ENCODE measurements around the gene MPP1.

The MPP1 gene

GRCh38 chrX:154738011-154738738 is 67.1 kb downstream of the MPP1 start:
- no peak for DNase-seq (ENCODE audit: extremely low read depth, low read depth)
- no peak for TF ChIP-seq CTCF (IDR thresholded peaks at IDR 0.05; ENCODE audit: low read depth, low read length, missing control alignments)

GRCh38 chrX:154737136-154737535 is 68.1 kb downstream of the MPP1 start:
- H3K4me3 ChIP-seq (replicated peaks; ENCODE audit: low read depth, low read length) = no peak overlapping the region
- no peak for DNase-seq (ENCODE audit: extremely low read depth, low read depth)
- no peak for TF ChIP-seq CTCF (IDR thresholded peaks at IDR 0.05; ENCODE audit: low read depth, low read length, missing control alignments)

More at GRCh38 chrX:154738011-154738738, 67.1 kb downstream of the MPP1 start:
- no peak overlapping the region for H3K4me3 ChIP-seq (replicated peaks; ENCODE audit: low read depth, low read length)

GRCh38 chrX:154735695-154736393 is 69.4 kb downstream of the MPP1 start:
- DNase-seq (ENCODE audit: extremely low read depth, low read depth) = no peak
- H3K4me3 ChIP-seq (replicated peaks; ENCODE audit: low read depth, low read length) = no peak overlapping the region
- no peak for TF ChIP-seq CTCF (IDR thresholded peaks at IDR 0.05; ENCODE audit: low read depth, low read length, missing control alignments)

GRCh38 chrX:154734061-154734781 is 71.1 kb downstream of the MPP1 start:
- no peak for TF ChIP-seq CTCF (IDR thresholded peaks at IDR 0.05; ENCODE audit: low read depth, low read length, missing control alignments)
- DNase-seq (ENCODE audit: extremely low read depth, low read depth) = no peak
- H3K4me3 ChIP-seq (replicated peaks; ENCODE audit: low read depth, low read length) = no peak overlapping the region

GRCh38 chrX:154733066-154733425 is 72.2 kb downstream of the MPP1 start:
- no peak for DNase-seq (ENCODE audit: extremely low read depth, low read depth)
- H3K4me3 ChIP-seq (replicated peaks; ENCODE audit: low read depth, low read length) = no peak overlapping the region
- no peak for TF ChIP-seq CTCF (IDR thresholded peaks at IDR 0.05; ENCODE audit: low read depth, low read length, missing control alignments)

- no peak for TF ChIP-seq CTCF (IDR thresholded peaks at IDR 0.05; ENCODE audit: low read depth, low read length, missing control alignments)
- no peak overlapping the region for H3K4me3 ChIP-seq (replicated peaks; ENCODE audit: low read depth, low read length)
- no peak for DNase-seq (ENCODE audit: extremely low read depth, low read depth)
Observed at GRCh38 chrX:154732421-154733065, 72.7 kb downstream of the MPP1 start.

Measured in HFF-Myc (cell line).